ENCODE data around the gene DNAH12.

The DNAH12 gene

DNA sequence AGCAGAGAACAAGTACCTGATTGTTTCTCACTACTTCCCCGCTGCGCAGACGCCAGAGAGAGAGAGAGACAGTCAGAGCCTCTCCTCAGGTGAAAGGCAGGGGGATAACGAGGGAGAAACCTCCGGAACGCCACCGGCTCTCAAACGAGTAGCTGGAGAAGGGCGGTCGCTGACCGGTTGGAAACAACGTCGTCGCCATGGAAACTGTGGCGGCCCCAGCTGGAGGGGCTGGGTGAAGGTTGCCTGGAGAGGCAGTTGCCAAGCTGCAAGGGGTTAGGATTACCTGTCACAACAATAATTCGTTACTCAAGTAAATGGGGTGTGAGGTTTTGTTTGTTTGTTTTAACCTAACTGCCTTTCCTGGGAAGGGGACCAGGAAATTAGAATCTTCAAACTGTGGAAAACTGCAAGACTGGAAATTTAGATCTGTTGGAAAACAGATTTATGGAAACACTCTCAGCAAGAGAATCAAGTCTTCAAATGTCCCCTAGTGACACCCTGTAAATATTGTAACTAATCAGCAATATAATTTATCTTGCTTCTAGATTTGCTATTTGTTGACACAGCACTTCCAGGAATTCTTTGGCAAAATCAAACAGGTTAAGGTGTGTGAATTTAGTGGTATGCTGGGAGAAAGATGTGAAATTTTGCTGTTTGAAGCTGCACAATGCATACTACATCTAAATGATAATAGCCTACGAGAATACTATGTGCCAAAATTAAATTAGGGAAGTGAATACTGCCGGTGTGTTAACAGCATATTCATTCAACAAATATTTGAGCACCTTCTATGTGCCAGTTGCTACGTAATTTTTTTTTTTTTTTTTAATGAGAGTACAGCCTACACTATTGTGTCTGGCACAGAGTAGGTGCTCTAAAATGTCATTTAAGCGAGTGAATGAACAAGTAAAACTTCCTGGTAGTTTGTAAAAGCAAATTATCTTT lies at the start of gene DNAH12:
TSS of gene DNAH12 (minus strand) at position 164 of the 945 bp plus-strand sequence. CDS start 1,474 bp downstream, outside the sequence.
- DNase-seq (ENCODE audit: low spot score): peak; percentile 73

DNA sequence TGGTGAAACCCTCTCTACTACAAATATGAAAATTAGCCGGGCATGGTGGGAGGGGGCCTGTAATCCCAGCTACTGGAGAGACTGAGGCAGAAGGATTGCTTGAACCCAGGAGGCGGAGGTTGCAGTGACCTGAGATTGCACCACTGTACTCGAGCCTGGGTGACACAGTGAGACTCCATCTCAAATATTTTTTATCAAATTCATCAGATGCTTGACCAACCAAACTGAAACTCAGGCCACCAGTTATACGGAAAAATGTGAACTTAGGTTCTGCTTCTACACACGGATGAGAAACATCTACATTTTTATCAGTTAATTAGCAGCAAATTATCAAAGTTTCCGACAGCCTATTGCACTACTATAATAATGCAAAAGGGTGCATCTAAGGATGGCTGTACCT lies 48.2 kb upstream of the DNAH12 start:
- no peak for DNase-seq (ENCODE audit: low spot score)

DNA sequence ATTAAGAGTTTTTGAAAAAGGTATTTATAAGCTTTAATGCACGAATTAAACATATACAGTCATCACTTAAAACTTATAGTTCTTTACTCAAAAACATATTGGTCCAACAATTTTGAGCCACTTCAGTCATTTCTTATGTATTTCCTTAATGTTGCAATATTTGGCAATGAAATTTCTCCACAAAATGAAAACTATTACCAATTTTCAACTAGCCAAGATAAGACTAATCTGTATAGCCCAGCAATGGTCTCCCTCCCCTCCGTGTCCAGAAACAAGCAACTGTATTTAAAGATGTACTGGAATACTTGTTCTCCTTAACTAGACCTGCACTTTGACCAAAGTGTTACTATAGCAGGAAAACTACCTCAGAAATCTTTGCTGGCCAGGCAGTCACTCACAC lies 43.8 kb upstream of the DNAH12 start:
- no peak for DNase-seq (ENCODE audit: low spot score)

DNA sequence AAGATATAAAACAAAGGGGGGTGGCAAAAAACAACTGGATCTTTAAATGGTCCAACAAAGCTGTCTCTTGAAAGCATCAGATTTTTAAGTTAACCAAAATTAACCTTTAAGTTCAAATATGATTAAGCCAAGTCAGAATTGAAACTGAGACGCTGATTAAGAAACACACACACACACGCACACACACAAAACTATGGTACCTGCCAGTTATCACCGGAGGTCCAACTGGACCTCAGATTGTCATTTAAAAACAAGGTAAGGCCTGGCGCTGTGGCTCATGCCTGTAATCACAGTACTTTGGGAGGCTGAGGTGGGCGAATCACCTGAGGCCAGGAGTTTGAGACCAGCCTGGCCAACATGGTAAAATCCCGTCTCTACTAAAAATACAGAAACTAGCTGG lies 42.6 kb upstream of the DNAH12 start:
- DNase-seq (ENCODE audit: low spot score): no peak

DNA sequence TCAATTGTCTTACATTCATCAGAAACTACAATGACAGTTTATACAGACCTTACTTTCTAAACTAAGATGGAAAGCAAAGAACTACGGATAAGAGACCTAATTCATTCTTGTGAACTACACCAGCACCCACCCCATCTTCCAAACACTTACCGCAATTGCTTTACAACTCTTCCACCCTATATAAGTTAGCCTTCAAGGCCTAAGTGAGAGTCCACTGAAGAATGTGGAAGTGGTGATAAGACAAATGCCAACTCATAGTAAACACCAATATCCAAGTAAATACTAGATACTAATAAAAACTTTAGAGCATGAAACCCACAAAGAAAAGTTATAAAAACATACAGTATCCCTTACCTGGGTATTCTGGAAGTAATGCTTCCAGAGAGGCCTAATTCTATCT lies 39.4 kb upstream of the DNAH12 start:
- no peak for DNase-seq (ENCODE audit: low spot score)

- no peak for DNase-seq (ENCODE audit: low spot score)
Measured at GRCh38 chr3:57582474-57583168, 38.5 kb upstream of the DNAH12 start.

DNA sequence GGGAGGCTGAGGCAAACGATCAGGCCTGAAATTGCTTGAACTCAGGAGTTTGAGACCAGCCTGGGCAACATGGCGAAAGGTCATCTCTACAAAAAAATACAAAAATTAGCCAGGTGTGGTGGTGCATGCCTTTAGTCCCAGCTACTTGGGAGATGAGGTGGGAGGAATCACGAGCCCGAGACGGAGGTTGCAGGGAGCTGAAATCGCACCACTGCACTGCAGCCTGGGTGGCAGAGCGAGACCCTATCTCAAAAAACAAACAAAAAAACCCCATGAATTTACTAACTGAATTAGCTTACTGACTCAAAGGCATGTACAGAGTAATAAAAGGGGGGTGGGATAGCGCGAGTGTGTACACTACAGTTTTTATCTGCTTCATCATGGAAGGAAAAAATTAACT lies 33.7 kb upstream of the DNAH12 start:
- no peak for DNase-seq (ENCODE audit: low spot score)

- DNase-seq (ENCODE audit: low spot score): no peak
Measured at GRCh38 chr3:57575966-57576626, 32.0 kb upstream of the DNAH12 start.

DNA sequence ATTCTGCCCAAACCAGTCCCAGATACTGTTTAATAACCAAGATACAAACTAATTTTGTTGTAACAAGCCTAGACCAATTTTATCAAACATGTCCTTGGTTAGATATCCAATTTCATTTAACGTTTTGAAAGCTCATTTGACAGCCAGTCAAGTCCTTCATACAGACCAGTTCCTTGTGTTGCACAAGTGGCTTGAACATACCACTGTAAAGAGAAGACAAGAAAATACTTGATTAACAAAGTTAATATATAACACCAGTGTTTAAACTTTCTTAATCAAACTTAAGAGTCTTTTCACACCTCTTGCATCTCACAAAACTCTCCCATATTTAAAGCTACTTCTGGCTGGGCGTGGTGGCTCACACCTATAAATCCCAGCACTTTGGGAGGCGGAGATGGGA lies 28.0 kb upstream of the DNAH12 start:
- DNase-seq (ENCODE audit: low spot score): no peak

DNA sequence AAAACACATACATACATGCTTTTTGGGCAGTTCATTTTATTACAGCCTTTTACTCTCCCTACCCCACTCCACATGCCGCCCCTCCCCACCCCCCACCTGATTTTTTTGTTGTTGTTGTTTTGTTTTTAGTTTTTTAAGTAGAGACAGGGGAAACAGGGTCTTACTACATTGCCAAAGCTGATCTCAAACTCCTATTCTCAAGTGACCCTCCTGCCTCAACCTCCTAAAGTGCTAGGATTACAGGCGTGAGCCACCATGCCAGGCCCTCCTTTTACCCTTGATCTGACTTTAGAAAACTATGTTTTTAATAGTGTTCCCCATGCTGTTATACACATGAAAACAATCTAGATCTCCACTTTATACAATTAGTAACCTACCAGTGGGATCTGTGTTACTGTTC lies 26.7 kb upstream of the DNAH12 start:
- DNase-seq (ENCODE audit: low spot score): no peak

- DNase-seq (ENCODE audit: low spot score): no peak
Measured at GRCh38 chr3:57569859-57570450, 25.8 kb upstream of the DNAH12 start.

DNA sequence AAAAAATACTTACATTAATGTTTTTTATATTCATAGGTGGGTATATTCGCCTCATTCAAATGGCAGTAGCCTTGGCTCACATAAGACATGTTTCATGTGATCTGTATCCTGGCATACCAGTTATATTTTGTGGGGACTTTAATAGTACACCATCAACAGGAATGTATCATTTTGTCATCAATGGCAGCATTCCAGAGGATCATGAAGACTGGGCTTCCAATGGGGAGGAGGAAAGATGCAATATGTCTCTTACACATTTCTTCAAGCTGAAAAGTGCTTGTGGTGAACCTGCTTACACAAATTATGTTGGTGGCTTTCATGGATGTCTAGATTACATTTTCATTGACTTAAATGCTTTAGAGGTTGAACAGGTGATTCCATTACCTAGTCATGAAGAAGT lies 15.4 kb upstream of the DNAH12 start:
- no peak for DNase-seq (ENCODE audit: low spot score)

GRCh38 chr3:57557085-57557537 lies 13.0 kb upstream of the DNAH12 start:
- no peak for DNase-seq (ENCODE audit: low spot score)

DNA sequence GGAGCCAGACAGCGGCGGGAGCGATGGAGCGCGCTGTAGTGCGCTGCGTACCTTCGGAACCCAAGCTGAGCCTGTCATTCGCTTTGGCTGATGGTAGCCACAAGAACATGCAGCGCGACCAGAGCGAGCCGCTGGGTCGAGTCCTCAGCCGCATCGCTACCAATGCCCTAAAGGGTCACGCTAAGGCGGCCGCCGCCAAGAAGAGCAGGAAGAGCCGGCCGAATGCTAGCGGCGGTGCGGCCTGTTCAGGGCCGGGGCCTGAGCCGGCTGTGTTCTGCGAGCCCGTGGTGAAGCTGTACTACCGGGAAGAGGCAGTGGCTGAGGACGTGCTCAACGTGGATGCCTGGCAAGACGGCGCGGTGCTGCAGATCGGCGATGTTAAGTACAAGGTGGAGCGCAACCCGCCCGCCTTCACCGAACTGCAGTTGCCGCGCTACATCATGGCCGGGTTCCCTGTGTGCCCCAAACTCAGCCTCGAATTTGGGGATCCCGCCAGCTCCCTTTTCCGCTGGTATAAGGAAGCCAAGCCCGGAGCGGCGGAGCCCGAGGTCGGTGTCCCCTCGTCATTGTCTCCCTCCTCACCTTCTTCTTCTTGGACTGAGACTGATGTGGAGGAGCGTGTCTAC lies 12.4 kb upstream of the DNAH12 start:
- peak; percentile 67 for DNase-seq (ENCODE audit: low spot score)

DNA sequence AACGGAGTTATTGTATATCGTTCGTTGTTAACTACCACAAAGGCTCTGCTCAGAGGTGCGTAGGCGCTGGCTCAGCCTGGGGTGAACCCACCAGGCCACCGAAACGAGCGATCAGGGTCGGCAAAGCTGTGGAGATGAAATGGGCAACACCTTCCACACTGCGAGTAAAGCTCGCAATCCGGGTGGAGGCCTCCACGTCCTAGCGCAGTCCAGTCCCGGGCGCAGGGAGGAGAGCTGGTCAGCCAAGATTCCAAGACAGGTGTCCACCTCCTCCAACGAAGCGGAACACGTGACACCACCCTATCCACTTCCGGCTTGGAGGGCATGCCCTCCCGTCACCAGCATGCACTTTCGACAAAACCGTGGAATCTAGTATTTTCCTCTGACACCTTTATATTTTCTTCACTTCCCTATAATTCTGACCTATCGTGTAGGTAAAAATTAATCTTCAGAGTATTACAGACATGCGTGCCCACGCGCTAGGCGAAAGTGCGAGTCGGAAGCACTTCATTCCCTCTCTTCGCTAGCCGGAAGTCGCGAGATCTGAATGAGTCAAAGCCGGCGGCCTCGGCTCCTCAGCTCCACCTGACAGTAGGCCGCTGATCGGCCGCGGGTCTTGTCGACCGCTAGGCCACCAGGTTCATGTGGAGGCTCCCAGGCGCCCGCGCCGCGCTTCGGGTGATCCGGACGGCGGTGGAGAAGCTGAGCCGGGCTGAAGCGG lies 11.8 kb upstream of the DNAH12 start, which contains the start of gene PDE12:
TSS of gene PDE12 (plus strand) at position 537 of the 721 bp plus-strand sequence. CDS start at position 643, 106 bp downstream.
- DNase-seq (ENCODE audit: low spot score): peak; percentile 89

DNA sequence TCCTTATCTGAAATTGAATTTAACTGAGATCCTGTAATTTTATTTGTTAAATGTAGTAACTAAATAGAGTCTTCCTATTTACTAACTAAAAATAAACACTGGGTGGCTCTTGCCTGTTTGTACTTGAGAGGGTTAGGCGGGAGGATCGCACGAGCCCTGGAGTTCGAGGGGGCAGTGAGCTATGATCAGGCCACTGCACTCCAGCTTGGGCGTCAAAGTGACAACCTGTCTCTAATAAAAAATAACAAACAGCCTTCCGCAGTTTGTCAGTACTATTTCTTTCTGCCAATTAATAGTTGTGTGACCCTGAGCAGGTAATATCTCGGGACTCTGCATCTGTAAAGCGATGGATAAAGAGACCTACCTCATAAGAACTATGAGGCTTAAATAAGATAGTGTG lies 11.2 kb upstream of the DNAH12 start:
- no peak for DNase-seq (ENCODE audit: low spot score)

- DNase-seq (ENCODE audit: low spot score): no peak
Measured at GRCh38 chr3:57546616-57547015, 2.5 kb upstream of the DNAH12 start.

- no peak for DNase-seq (ENCODE audit: low spot score)
Measured at GRCh38 chr3:57545636-57546268, 1.6 kb upstream of the DNAH12 start.

DNA sequence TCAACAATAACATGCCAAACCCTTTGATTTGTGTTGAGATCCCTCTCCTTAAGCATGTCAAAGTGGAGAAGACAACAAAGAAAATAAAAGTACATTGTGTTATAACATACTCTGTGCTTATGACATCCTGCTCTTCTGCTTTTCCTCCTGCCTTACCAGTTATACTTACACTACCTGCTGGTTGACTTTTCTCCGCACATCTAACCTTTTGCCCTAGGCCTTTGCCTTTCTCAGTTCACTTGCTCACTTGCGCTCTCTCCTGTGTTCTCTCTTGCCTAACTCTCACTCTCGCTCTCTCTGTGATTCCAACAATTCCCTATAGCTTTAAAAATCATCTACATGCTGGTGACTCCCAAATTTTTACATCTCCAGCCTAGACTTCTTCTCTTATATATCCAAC lies 5.7 kb downstream of the DNAH12 start:
- DNase-seq (ENCODE audit: low spot score): no peak

- no peak for DNase-seq (ENCODE audit: low spot score)
Measured at GRCh38 chr3:57530071-57530608, 14.0 kb downstream of the DNAH12 start.
